ENCODE data around the gene NAA16.

Gene NAA16

GRCh38 chr13:41304551-41304950 is 6.5 kb upstream of the NAA16 start:
- DNase-seq (ENCODE audit: low spot score) = no peak

- no peak for DNase-seq (ENCODE audit: low spot score)
These were observed 4.6 kb upstream of the NAA16 start for GRCh38 chr13:41306271-41307145.

GRCh38 chr13:41307884-41308640 is 3.0 kb upstream of the NAA16 start:
- DNase-seq (ENCODE audit: low spot score) = no peak

- DNase-seq (ENCODE audit: low spot score) = peak; percentile 38
These were observed 524 bp downstream of the NAA16 start for GRCh38 chr13:41311406-41312175.

GRCh38 chr13:41312176-41312500 is 1.1 kb downstream of the NAA16 start:
- peak; percentile 20 for DNase-seq (ENCODE audit: low spot score)

- no peak for DNase-seq (ENCODE audit: low spot score)
These were observed 2.0 kb downstream of the NAA16 start for GRCh38 chr13:41313117-41313516.

- no peak for DNase-seq (ENCODE audit: low spot score)
These were observed 2.7 kb downstream of the NAA16 start for GRCh38 chr13:41313659-41314197.

GRCh38 chr13:41315443-41316047 is 4.5 kb downstream of the NAA16 start:
- no peak for DNase-seq (ENCODE audit: low spot score)

GRCh38 chr13:41317243-41317642 is 6.2 kb downstream of the NAA16 start:
- no peak for DNase-seq (ENCODE audit: low spot score)

- DNase-seq (ENCODE audit: low spot score) = no peak
These were observed 14.7 kb downstream of the NAA16 start for GRCh38 chr13:41325752-41326151.

- no peak for DNase-seq (ENCODE audit: low spot score)
These were observed 15.6 kb downstream of the NAA16 start for GRCh38 chr13:41326661-41327060.

- no peak for DNase-seq (ENCODE audit: low spot score)
These were observed 17.1 kb downstream of the NAA16 start for GRCh38 chr13:41327994-41328790.

- DNase-seq (ENCODE audit: low spot score) = peak; percentile 23
These were observed 21.8 kb downstream of the NAA16 start for GRCh38 chr13:41332829-41333228.

- DNase-seq (ENCODE audit: low spot score) = no peak
These were observed 23.7 kb downstream of the NAA16 start for GRCh38 chr13:41334810-41335209.

- DNase-seq (ENCODE audit: low spot score) = no peak
These were observed 33.3 kb downstream of the NAA16 start for GRCh38 chr13:41344358-41344757.

GRCh38 chr13:41345165-41345913 is 34.3 kb downstream of the NAA16 start:
- no peak for DNase-seq (ENCODE audit: low spot score)

GRCh38 chr13:41345914-41346589 is 35.0 kb downstream of the NAA16 start:
- DNase-seq (ENCODE audit: low spot score) = no peak

GRCh38 chr13:41352935-41353840 is 42.1 kb downstream of the NAA16 start:
- peak; percentile 29 for DNase-seq (ENCODE audit: low spot score)

GRCh38 chr13:41354416-41354815 is 43.3 kb downstream of the NAA16 start:
- DNase-seq (ENCODE audit: low spot score) = no peak

Data from Ammon's horn (tissue), 1 donor.